Measurements from ENCODE around the gene GRIK4.

DNA sequence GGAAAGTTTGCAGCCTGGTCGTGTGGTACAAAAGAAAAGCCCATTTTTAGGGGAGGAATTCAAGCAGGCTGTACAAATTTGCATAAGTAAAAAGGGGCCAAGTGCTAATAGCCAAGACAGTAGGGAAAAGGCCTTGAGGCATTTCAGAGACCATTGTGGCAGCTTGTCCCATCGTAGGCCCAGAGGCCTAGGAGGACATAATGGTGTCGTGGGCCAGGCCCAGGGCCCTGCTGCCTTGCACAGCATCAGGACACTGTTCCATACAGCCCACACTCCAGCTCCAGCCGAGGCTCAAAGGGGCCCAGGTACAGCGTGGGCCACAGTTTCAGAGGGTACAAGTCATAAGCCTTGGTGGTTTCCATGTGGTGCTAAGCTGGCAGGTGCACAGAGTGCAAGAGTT, 106.9 kb downstream of the GRIK4 start:
- TF ChIP-seq EZH2 (IDR thresholded peaks at IDR 0.05; ENCODE audit: low read depth), result no peak
- TF ChIP-seq, protein P1, sequence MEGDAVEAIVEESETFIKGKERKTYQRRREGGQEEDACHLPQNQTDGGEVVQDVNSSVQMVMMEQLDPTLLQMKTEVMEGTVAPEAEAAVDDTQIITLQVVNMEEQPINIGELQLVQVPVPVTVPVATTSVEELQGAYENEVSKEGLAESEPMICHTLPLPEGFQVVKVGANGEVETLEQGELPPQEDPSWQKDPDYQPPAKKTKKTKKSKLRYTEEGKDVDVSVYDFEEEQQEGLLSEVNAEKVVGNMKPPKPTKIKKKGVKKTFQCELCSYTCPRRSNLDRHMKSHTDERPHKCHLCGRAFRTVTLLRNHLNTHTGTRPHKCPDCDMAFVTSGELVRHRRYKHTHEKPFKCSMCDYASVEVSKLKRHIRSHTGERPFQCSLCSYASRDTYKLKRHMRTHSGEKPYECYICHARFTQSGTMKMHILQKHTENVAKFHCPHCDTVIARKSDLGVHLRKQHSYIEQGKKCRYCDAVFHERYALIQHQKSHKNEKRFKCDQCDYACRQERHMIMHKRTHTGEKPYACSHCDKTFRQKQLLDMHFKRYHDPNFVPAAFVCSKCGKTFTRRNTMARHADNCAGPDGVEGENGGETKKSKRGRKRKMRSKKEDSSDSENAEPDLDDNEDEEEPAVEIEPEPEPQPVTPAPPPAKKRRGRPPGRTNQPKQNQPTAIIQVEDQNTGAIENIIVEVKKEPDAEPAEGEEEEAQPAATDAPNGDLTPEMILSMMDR (conservative IDR thresholded peaks at IDR 0.05), result no peak
